ACC112 (cell line): ENCODE data around the gene MACROD2.

Experiments used
- H2AFZ ChIP-seq: fragments of 200-600 bp; sonication (generic); one replicate; pipeline ENCODE4 v1.6.0; 2017; ENCODE audit warnings: antibody characterized with exemption, low read length; ENCODE audit not compliant: unreplicated experiment
- H3K27ac ChIP-seq: fragments of 200-600 bp; sonication (generic); 2 replicates; pipeline ENCODE4 v1.5.1; 2014; ENCODE audit warnings: low read depth, mild to moderate bottlenecking, antibody characterized with exemption, low read length, moderate library complexity
- H3K27me3 ChIP-seq: fragments of 200-600 bp; sonication (generic); 2 replicates; pipeline ENCODE4 v1.6.1; 2014; ENCODE audit warnings: mild to moderate bottlenecking, antibody characterized with exemption, low read length, moderate library complexity, mixed read lengths; ENCODE audit not compliant: insufficient read depth
- H3K36me3 ChIP-seq: fragments of 200-600 bp; sonication (generic); 2 replicates; pipeline ENCODE4 v1.6.1; 2016; ENCODE audit warnings: mild to moderate bottlenecking, antibody characterized with exemption, low read length, moderate library complexity, mixed read lengths; ENCODE audit not compliant: insufficient read depth
- H3K4me1 ChIP-seq: fragments of 200-600 bp; sonication (generic); one replicate; pipeline ENCODE4 v1.6.1; 2016; ENCODE audit warnings: low read length, mixed read lengths; ENCODE audit not compliant: insufficient read depth, unreplicated experiment, control insufficient read depth
- H3K4me3 ChIP-seq: fragments of 200-600 bp; sonication (generic); 2 replicates; pipeline ENCODE4 v1.5.1; 2014; ENCODE audit warnings: mild to moderate bottlenecking, low read depth, low read length
- H3K79me2 ChIP-seq: fragments of 200-600 bp; sonication (generic); one replicate; pipeline ENCODE4 v1.6.0; 2016; ENCODE audit warnings: low read length; ENCODE audit not compliant: control insufficient read depth, unreplicated experiment, insufficient read depth

MACROD2 gene

DNA sequence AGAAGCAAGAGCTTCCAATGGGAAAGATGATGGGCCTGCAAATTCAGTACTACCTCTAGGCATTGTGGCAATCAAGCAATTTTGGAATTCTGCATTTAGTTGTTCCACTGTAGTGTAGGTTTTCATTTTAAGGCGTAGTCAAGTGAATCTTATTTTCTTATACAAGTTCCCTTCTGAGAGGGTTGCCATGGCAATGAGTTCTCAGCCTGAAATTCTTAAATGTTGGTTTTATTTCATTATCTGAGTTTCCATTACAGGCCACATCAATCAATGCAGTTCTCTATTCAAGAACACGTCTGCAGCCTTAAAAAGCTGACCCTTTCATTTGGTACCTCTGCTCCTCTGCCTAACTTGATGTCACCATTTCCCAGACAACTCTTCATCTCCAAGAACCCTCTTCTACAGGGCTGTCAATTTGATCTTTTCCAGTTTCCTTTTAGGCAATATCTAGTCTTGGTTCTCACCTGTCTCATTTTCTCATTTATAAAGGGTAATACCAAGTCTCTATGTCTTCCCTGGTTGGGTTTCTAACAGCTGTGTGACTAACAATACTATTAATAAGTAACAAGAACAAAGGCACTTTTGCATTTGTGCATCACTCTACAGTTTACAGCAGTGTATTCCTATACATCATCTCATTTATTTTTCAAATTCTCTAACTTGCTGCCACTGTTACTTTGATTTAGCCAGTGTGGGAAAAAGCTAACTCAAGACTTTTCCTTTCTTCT, 1240.3 kb downstream of the MACROD2 start:
- Histone ChIP-seq H3K4me1 (no peaks in the 10 kb centered on the region), H3K27me3 (no peaks in the 10 kb centered on the region), H2AFZ (no peak overlapping the region), H3K27ac (no peak overlapping the region), H3K4me3 (no peak overlapping the region), H3K36me3 (no peaks in the 10 kb centered on the region), H3K79me2 (no peaks in the 10 kb centered on the region)

DNA sequence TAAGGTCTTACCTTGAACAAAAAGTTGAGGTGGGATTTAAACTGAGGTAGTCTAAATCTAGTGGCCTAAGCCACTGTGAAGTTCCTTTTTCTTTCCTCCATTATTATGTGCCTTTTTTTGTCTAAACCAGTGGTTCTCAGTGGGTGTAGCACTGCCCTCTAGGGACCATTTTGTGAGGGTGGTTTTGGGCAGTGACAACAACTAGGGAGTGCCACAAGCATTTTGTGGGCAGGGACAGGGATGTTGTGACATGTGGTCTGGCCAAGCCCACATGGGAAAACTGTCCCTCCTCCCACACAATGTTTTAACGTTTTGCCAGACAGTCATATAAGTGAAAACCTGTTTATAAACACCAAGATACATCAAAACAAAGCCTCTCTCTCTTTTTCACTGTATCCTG, 1241.5 kb downstream of the MACROD2 start:
- no peaks in the 10 kb centered on the region for H3K79me2 ChIP-seq

DNA sequence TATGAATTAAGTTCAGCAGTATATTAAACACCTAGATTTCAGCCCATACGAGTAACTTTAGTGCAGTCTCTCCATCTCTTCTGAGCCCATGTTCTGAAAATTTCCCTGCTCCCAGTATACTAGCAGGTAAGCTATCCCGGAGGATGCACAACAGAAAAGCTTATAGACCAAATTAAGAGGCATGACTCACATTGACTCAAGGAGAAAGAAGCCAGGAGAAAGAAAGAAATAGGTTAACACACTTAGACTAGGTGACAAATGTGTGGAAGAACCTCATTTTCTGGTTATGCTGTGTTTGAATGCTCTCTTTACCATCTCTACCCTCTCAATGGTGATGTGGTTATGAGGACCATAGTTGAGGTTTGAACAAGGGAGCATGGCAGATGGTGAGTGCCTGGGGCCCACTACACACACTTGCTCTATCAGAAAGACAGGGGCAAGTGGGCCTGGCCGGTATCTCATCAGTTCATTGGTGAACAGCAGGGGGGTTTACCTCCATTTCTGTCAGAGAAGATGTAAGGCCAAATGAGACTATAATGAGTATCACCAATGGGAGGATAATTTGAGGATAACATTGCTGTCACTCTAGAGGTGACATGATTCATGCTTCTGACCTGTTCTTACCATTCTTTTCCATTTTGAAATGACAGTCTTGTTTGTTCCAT, 1244.4 kb downstream of the MACROD2 start:
- Histone ChIP-seq H3K4me3 (no peak overlapping the region), H3K27ac (no peak overlapping the region), H3K36me3 (no peaks in the 10 kb centered on the region), H3K27me3 (no peaks in the 10 kb centered on the region), H3K79me2 (no peaks in the 10 kb centered on the region), H2AFZ (no peak overlapping the region), H3K4me1 (no peaks in the 10 kb centered on the region)

More for the DNA sequence above, 1241.5 kb downstream of the MACROD2 start:
- Histone ChIP-seq H3K4me1 (no peaks in the 10 kb centered on the region), H3K4me3 (no peak overlapping the region), H3K27ac (no peak overlapping the region), H3K27me3 (no peaks in the 10 kb centered on the region), H3K36me3 (no peaks in the 10 kb centered on the region), H2AFZ (no peak overlapping the region)

GRCh38 chr20:15240801-15241200, 1245.5 kb downstream of the MACROD2 start:
- no peak overlapping the region for H2AFZ ChIP-seq
- no peak overlapping the region for H3K4me3 ChIP-seq
- no peaks in the 10 kb centered on the region for H3K79me2 ChIP-seq
- no peak overlapping the region for H3K27ac ChIP-seq
- no peaks in the 10 kb centered on the region for H3K27me3 ChIP-seq
- H3K4me1 ChIP-seq = no peaks in the 10 kb centered on the region
- H3K36me3 ChIP-seq = no peaks in the 10 kb centered on the region

DNA sequence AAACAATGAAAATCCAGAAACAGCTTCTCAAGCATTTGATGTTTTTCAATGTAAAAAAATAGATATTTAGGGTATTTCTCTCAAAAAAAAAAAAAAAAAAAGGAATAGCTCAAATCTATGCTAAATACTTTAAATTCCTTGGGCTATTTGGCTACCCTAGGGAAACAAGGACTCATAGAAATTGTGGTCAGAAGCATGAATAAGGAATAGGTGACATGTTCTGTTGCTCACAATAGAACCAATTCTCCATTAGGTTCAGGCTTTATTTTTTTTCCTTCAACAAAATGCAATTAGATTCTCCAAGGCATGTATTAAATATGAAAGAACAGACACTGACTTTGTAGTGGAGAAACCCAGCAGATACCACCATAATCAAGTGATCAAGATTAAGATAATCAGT, 1246.4 kb downstream of the MACROD2 start:
- Histone ChIP-seq H3K27ac (no peak overlapping the region), H3K79me2 (no peaks in the 10 kb centered on the region), H2AFZ (no peak overlapping the region), H3K4me3 (no peak overlapping the region), H3K27me3 (no peaks in the 10 kb centered on the region), H3K36me3 (no peaks in the 10 kb centered on the region), H3K4me1 (no peaks in the 10 kb centered on the region)

- Histone ChIP-seq H3K79me2 (no peaks in the 10 kb centered on the region), H3K27ac (no peak overlapping the region), H3K36me3 (no peaks in the 10 kb centered on the region), H3K4me3 (no peak overlapping the region), H3K4me1 (no peaks in the 10 kb centered on the region), H3K27me3 (no peaks in the 10 kb centered on the region), H2AFZ (no peak overlapping the region)
Observed at GRCh38 chr20:15242773-15243172, 1247.5 kb downstream of the MACROD2 start.

DNA sequence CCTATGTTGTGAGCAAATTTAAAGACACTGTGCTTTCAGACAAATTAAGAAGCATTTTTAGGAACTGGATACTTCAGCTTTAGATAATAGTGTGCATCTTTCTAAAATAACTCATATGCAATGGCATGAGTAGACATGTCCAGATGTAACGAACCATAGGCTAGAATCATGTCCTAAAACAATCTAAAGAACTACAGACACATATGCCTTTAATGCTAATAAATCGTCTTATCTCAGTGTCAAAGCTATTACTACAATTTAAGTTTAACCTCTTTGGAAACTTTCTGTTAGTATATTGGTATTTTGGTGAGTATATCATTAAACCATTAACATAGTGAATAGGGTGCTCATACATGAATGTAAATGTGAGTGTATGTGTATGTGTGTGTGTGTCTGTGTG, 1250.6 kb downstream of the MACROD2 start:
- H2AFZ ChIP-seq = no peak overlapping the region
- H3K36me3 ChIP-seq = no peaks in the 10 kb centered on the region
- H3K79me2 ChIP-seq = no peaks in the 10 kb centered on the region
- no peak overlapping the region for H3K4me3 ChIP-seq
- no peaks in the 10 kb centered on the region for H3K27me3 ChIP-seq
- no peaks in the 10 kb centered on the region for H3K4me1 ChIP-seq
- H3K27ac ChIP-seq = no peak overlapping the region

- H3K4me1 ChIP-seq = no peaks in the 10 kb centered on the region
- no peak overlapping the region for H3K4me3 ChIP-seq
- H3K79me2 ChIP-seq = no peaks in the 10 kb centered on the region
- H3K36me3 ChIP-seq = no peaks in the 10 kb centered on the region
- no peak overlapping the region for H3K27ac ChIP-seq
- no peak overlapping the region for H2AFZ ChIP-seq
- H3K27me3 ChIP-seq = no peaks in the 10 kb centered on the region
Observed at GRCh38 chr20:15248618-15249395, 1253.5 kb downstream of the MACROD2 start.

DNA sequence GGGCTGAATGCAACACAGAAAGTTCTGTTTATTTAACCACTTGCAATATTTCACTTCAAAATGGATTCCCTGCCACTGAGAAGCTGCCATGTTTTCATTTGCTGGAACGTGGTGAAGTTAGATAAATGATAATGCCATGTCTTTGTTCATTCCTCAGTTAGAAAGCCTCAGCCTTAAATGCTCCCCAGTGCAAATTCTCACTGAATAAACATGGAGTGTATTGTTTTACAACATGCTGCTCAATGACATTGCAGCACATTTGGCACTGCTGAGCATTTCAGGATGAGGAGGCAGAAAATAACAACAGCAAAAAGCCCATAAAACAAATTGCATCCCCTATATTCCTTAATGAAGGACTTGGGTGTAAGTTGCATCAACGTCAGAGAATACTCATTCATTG, 1255.9 kb downstream of the MACROD2 start:
- no peaks in the 10 kb centered on the region for H3K27me3 ChIP-seq
- no peak overlapping the region for H3K4me3 ChIP-seq
- no peaks in the 10 kb centered on the region for H3K79me2 ChIP-seq
- H3K27ac ChIP-seq = no peak overlapping the region
- no peak overlapping the region for H2AFZ ChIP-seq
- no peaks in the 10 kb centered on the region for H3K4me1 ChIP-seq
- H3K36me3 ChIP-seq = no peaks in the 10 kb centered on the region

DNA sequence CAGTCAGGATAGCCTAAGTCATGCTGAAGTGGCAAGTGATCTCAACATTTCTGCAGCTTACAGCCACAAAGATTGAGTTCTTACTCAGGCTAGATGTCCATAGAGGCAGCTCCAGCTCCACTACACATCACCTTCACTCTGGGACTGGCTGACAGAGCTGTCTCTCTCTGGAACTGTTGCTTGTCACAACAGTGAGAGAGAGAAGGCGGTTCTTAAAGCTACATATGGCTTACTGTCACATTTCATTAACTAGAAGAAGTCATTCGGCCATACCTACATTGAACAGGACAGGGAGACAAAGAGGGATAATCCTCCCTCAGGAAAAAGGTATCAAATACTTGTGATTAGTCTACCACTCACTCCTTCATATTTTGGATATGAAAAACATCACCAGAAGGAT, 1257.0 kb downstream of the MACROD2 start:
- Histone ChIP-seq H3K79me2 (no peaks in the 10 kb centered on the region), H3K27ac (no peak overlapping the region), H2AFZ (no peak overlapping the region), H3K36me3 (no peaks in the 10 kb centered on the region), H3K4me1 (no peaks in the 10 kb centered on the region), H3K4me3 (no peak overlapping the region), H3K27me3 (no peaks in the 10 kb centered on the region)
